SK-N-SH (cell line): Measurements from ENCODE around the gene PPP1R3G. TPM values are rescaled to one million over a fixed set of nuclear protein-coding genes. Genes with fewer than 3 reads are reported as not detected.

Experiments
- CTCF ChIA-PET: fragments of 300-600, 350-600 bp; formaldehyde crosslinking; extraction: SDS; loops from one replicate; lab custom pipeline; 2021; lab: Yijun Ruan, JAX
- POLR2A ChIA-PET: fragments of 350-600 bp; sonication (Branson Sonifier 250); formaldehyde crosslinking; extraction: SDS; loops from one replicate; lab custom pipeline; 2020; ENCODE audit warnings: antibody characterized with exemption, inconsistent platforms; lab: Yijun Ruan, JAX
- DNase-seq: peaks from one replicate; pipeline ENCODE4 v3.0.0; 2012
- H2AFZ ChIP-seq: fragments of 200-600 bp; sonication (generic); 2 replicates; pipeline ENCODE4 v1.8.1; 2016; ENCODE audit warnings: antibody characterized with exemption, mild to moderate bottlenecking, low read depth
- H3F3A ChIP-seq: fragments of 200-600 bp; sonication (generic); replicated peaks from 2 replicates; pipeline ENCODE3; 2016; ENCODE audit warnings: antibody characterized with exemption, mild to moderate bottlenecking; ENCODE audit not compliant: insufficient read depth
- H3K27ac ChIP-seq, 2 experiments: fragments of 200-500 bp in 1 of 2; fragments of 200-600 bp in 1 of 2; sonication (Bioruptor generic) in 1 of 2; sonication (generic), shearing (Covaris generic) in 1 of 2; 2 replicates each; pipeline versions ENCODE4 v1.5.1 to v1.6.1; 2014 to 2016; ENCODE audit warnings: low read depth in 2 of 2, inconsistent platforms in 1 of 2, low read length in 1 of 2, mild to moderate bottlenecking in 1 of 2, mixed read lengths in 1 of 2
- H3K27me3 ChIP-seq: fragments of 200-600 bp; sonication (generic), shearing (Covaris generic); 2 replicates; pipeline ENCODE4 v1.6.1; 2016; ENCODE audit warnings: mixed run types; ENCODE audit not compliant: insufficient read depth
- H3K36me3 ChIP-seq, 2 experiments: fragments of 200-500 bp in 1 of 2; fragments of 200-600 bp in 1 of 2; sonication (Bioruptor generic) in 1 of 2; sonication (generic) in 1 of 2; replicated peaks in 1 of 2; 2 replicates each; pipeline versions ENCODE3 to v1.5.1; 2014 to 2016; ENCODE audit warnings: low read length in 1 of 2, mild to moderate bottlenecking in 1 of 2; ENCODE audit not compliant: insufficient read depth in 2 of 2, control insufficient read depth in 1 of 2
- H3K4me1 ChIP-seq, 2 experiments: fragments of 200-500 bp in 1 of 2; fragments of 200-600 bp in 1 of 2; sonication (Bioruptor generic) in 1 of 2; sonication (generic), shearing (Covaris generic) in 1 of 2; 2 replicates each; pipeline versions ENCODE4 v1.5.1 to v1.6.1; 2014 to 2016; ENCODE audit warnings: low read depth in 1 of 2, low read length in 1 of 2, mixed run types in 1 of 2; ENCODE audit not compliant: insufficient read depth in 2 of 2, control insufficient read depth in 1 of 2
- H3K4me2 ChIP-seq: fragments of 200-600 bp; sonication (generic), shearing (Covaris generic); 2 replicates; pipeline ENCODE4 v1.6.1; 2017; ENCODE audit warnings: mixed run types
- H3K4me3 ChIP-seq, 2 experiments: fragments of 200-500 bp in 1 of 2; fragments of 200-600 bp in 1 of 2; sonication (Bioruptor generic) in 1 of 2; sonication (generic), shearing (Covaris generic) in 1 of 2; 2 replicates each; pipeline versions ENCODE4 v1.5.1 to v1.8.1; 2014 to 2016; ENCODE audit warnings: low read depth in 2 of 2, inconsistent platforms in 1 of 2, low read length in 1 of 2, mild to moderate bottlenecking in 1 of 2, mixed read lengths in 1 of 2, moderate library complexity in 1 of 2
- H3K79me2 ChIP-seq: fragments of 200-600 bp; sonication (generic); 2 replicates; pipeline ENCODE4 v1.8.1; 2017; ENCODE audit warnings: mild to moderate bottlenecking; ENCODE audit not compliant: insufficient read depth
- H3K9ac ChIP-seq: fragments of 200-600 bp; sonication (generic); 2 replicates; pipeline ENCODE4 v1.6.1; 2017; ENCODE audit warnings: mixed run types
- H3K9me2 ChIP-seq: fragments of 200-600 bp; sonication (generic); 2 replicates; pipeline ENCODE4 v1.6.1; 2017; ENCODE audit warnings: mixed run types
- H3K9me3 ChIP-seq: fragments of 200-600 bp; sonication (generic); 2 replicates; pipeline ENCODE4 v1.6.1; 2017; ENCODE audit warnings: mixed run types, mild to moderate bottlenecking, moderate library complexity
- H4K20me1 ChIP-seq: fragments of 200-600 bp; sonication (generic); 2 replicates; pipeline ENCODE4 v1.6.1; 2017; ENCODE audit warnings: mild to moderate bottlenecking, mixed run types; ENCODE audit not compliant: insufficient read depth
- CHD2 ChIP-seq: fragments of 150-350 bp; IDR thresholded peaks from 2 replicates; pipeline ENCODE4 v1.6.1; 2018; ENCODE audit warnings: low read length; ENCODE audit not compliant: partially characterized antibody
- EP300 ChIP-seq, 2 experiments: IDR thresholded peaks; 2 replicates each; pipeline versions ENCODE4 v1.4.0 to v1.6.1; 2012; ENCODE audit warnings: borderline replicate concordance in 1 of 2, low read depth in 1 of 2, low read length in 1 of 2
- FOSL2 ChIP-seq: IDR thresholded peaks from 2 replicates; pipeline ENCODE4 v1.4.0; 2012; ENCODE audit warnings: low read depth, mild to moderate bottlenecking, moderate library complexity, borderline replicate concordance
- FOXJ3 ChIP-seq: sonication (generic); formaldehyde crosslinking; IDR thresholded peaks from 2 replicates; pipeline ENCODE4 v1.5.1; 2020; ENCODE audit warnings: mild to moderate bottlenecking, missing genetic modification reagents
- GABPA ChIP-seq: IDR thresholded peaks from 2 replicates; pipeline ENCODE4 v1.4.0; 2012; ENCODE audit warnings: low read depth, mild to moderate bottlenecking
- MAX ChIP-seq: IDR thresholded peaks from 2 replicates; pipeline ENCODE4 v1.4.0; 2012; ENCODE audit warnings: low read depth
- MEF2A ChIP-seq: IDR thresholded peaks from 2 replicates; pipeline ENCODE4 v1.4.0; 2012; ENCODE audit warnings: low read depth, borderline replicate concordance
- NFIC ChIP-seq: IDR thresholded peaks from 2 replicates; pipeline ENCODE4 v1.4.0; 2012; ENCODE audit warnings: borderline replicate concordance
- PBX3 ChIP-seq: IDR thresholded peaks from 2 replicates; pipeline ENCODE4; 2012
- RAD21 ChIP-seq: IDR thresholded peaks from 2 replicates; pipeline ENCODE4 v1.6.1; 2012; ENCODE audit warnings: mild to moderate bottlenecking, low read length
- RXRA ChIP-seq: IDR thresholded peaks from 2 replicates; pipeline ENCODE4 v1.4.0; 2012; ENCODE audit warnings: low read depth, mild to moderate bottlenecking, borderline replicate concordance
- SIN3A ChIP-seq: IDR thresholded peaks from 2 replicates; pipeline ENCODE4 v1.6.1; 2012; ENCODE audit warnings: low read depth, mild to moderate bottlenecking, low read length, moderate library complexity, borderline replicate concordance
- TCF12 ChIP-seq: IDR thresholded peaks from 2 replicates; pipeline ENCODE4 v1.4.0; 2012
- WGBS: methylation state at CpG from one replicate; pipeline ENCODE4 v1.1.6; 2017; ENCODE audit warnings: low lambda C conversion rate; 5-methylcytosine and 5-hydroxymethylcytosine counted together
- polyA plus RNA-seq, 3 experiments: library from polyadenylated mRNA; depleted of rRNA; stranded (reverse); fragments of >200 nt; gene quantifications; 2 replicates each; pipeline ENCODE4 v1.2.3, GENCODE V29; 2012
- TF ChIP-seq, protein P1 (sequence below): fragments of 150-350 bp; IDR thresholded peaks from 2 replicates; pipeline ENCODE4 v1.6.1; 2016; ENCODE audit warnings: mild to moderate bottlenecking, low read depth, low read length
- TF ChIP-seq, protein P2 (sequence below): IDR thresholded peaks from 2 replicates; pipeline ENCODE4 v1.4.0; 2012; ENCODE audit warnings: low read depth, borderline replicate concordance
- TF ChIP-seq, protein P3 (sequence below): IDR thresholded peaks from 2 replicates; pipeline ENCODE4 v1.4.0; 2012; ENCODE audit warnings: low read depth, borderline replicate concordance
- TF ChIP-seq, protein P4 (sequence below): fragments of 150-350 bp; IDR thresholded peaks from 2 replicates; pipeline ENCODE4 v1.6.1; 2017; ENCODE audit warnings: antibody characterized with exemption, low read length, low read depth, borderline replicate concordance

The PPP1R3G gene
- polyA plus RNA-seq, 1 of the 3 experiments (the other 2 are of a cell fraction): 0.10 TPM

GRCh38 chr6:5096482-5096881 is 11.3 kb downstream of the PPP1R3G start:
- H3K9me2 ChIP-seq: no peaks in the 10 kb centered on the region
- no peak overlapping the region for H3K27ac ChIP-seq
- no peaks in the 10 kb centered on the region for H3K79me2 ChIP-seq
- no peak overlapping the region for H3K4me3 ChIP-seq
- POLR2A ChIA-PET: no interaction called here
- CTCF ChIA-PET: no interaction called here
- no peaks in the 10 kb centered on the region for H3K27me3 ChIP-seq
- no peak overlapping the region for H2AFZ ChIP-seq
- H3K4me2 ChIP-seq: no peak overlapping the region
- 71% methylated on average over 2 of the region's 2 CpGs for WGBS
- H3F3A ChIP-seq: no peaks in the 10 kb centered on the region
- H3K9ac ChIP-seq: no peak overlapping the region
- H3K36me3 ChIP-seq: no peaks in the 10 kb centered on the region
- no peaks in the 10 kb centered on the region for H3K4me1 ChIP-seq
- H4K20me1 ChIP-seq: no peaks in the 10 kb centered on the region
- TF ChIP-seq NFIC (no peak), FOXJ3 (CRISPR knock-in tag) (no peak), CHD2 (no peak), EP300 (IDR thresholded peaks at IDR 0.05; ENCODE audit: borderline replicate concordance in 1 of 2, low read depth in 1 of 2, low read length in 1 of 2) (no peak), SIN3A (no peak), RAD21 (no peak)
- TF ChIP-seq, protein P1, sequence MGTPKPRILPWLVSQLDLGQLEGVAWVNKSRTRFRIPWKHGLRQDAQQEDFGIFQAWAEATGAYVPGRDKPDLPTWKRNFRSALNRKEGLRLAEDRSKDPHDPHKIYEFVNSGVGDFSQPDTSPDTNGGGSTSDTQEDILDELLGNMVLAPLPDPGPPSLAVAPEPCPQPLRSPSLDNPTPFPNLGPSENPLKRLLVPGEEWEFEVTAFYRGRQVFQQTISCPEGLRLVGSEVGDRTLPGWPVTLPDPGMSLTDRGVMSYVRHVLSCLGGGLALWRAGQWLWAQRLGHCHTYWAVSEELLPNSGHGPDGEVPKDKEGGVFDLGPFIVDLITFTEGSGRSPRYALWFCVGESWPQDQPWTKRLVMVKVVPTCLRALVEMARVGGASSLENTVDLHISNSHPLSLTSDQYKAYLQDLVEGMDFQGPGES: no peak
- TF ChIP-seq, protein P2, sequence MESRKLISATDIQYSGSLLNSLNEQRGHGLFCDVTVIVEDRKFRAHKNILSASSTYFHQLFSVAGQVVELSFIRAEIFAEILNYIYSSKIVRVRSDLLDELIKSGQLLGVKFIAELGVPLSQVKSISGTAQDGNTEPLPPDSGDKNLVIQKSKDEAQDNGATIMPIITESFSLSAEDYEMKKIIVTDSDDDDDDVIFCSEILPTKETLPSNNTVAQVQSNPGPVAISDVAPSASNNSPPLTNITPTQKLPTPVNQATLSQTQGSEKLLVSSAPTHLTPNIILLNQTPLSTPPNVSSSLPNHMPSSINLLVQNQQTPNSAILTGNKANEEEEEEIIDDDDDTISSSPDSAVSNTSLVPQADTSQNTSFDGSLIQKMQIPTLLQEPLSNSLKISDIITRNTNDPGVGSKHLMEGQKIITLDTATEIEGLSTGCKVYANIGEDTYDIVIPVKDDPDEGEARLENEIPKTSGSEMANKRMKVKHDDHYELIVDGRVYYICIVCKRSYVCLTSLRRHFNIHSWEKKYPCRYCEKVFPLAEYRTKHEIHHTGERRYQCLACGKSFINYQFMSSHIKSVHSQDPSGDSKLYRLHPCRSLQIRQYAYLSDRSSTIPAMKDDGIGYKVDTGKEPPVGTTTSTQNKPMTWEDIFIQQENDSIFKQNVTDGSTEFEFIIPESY: no peak
- no peak for DNase-seq
- H3K9me3 ChIP-seq: no peaks in the 10 kb centered on the region

DNA sequence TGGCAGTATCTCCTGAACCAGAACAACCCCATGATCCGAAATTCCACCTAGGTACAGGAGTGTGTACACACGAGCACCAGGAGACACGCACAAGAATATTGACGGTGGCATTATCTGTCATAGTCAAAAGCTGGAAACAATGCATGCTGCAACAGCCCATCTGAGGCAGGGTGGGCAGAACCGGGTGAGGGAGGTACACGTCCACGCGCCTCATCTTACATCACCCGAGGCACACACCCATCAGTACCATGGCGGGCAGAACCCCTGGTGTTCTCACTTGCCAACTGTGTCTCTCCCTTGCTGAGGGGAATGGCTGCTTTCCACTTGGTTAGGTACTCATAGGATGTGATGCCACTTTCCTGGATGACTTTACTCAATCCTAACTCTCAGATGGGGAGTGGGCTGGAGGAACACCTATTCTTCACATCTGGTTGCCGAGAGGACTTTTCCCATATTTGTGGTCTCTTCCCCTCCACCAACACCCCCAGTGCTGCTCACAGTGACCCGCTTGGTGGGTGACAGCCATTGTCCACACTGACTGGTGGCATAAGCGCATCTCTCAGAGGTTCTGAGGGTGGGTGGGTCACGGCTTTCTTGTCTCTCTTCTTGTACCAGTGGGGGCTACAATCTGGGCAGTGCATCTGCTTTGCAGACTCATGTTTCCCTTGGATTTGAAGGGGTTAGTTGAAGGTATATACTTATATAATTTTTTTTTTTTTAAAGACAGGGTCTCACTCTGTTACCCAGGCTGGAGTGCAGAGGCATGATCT is 13.5 kb downstream of the PPP1R3G start:
- no peaks in the 10 kb centered on the region for H3K9me3 ChIP-seq
- H4K20me1 ChIP-seq: no peaks in the 10 kb centered on the region
- H3K79me2 ChIP-seq: no peaks in the 10 kb centered on the region
- H2AFZ ChIP-seq: no peak overlapping the region
- no peak overlapping the region for H3K9ac ChIP-seq
- H3F3A ChIP-seq: no peaks in the 10 kb centered on the region
- DNase-seq: no peak
- H3K27me3 ChIP-seq: no peaks in the 10 kb centered on the region
- WGBS: 85% methylated on average over 8 of the region's 14 CpGs
- H3K4me2 ChIP-seq: no peak overlapping the region
- H3K4me3 ChIP-seq: no peak overlapping the region
- POLR2A ChIA-PET: no interaction called here
- H3K36me3 ChIP-seq: no peaks in the 10 kb centered on the region
- no peaks in the 10 kb centered on the region for H3K9me2 ChIP-seq
- CTCF ChIA-PET: no interaction called here
- no peaks in the 10 kb centered on the region for H3K4me1 ChIP-seq
- TF ChIP-seq GABPA (no peak), PBX3 (no peak), RXRA (no peak), MEF2A (no peak), FOSL2 (no peak), TCF12 (no peak), SIN3A (no peak), MAX (no peak), NFIC (no peak)
- TF ChIP-seq, protein P1: no peak
- TF ChIP-seq, protein P3, sequence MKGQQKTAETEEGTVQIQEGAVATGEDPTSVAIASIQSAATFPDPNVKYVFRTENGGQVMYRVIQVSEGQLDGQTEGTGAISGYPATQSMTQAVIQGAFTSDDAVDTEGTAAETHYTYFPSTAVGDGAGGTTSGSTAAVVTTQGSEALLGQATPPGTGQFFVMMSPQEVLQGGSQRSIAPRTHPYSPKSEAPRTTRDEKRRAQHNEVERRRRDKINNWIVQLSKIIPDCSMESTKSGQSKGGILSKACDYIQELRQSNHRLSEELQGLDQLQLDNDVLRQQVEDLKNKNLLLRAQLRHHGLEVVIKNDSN: no peak
- TF ChIP-seq, protein P4, sequence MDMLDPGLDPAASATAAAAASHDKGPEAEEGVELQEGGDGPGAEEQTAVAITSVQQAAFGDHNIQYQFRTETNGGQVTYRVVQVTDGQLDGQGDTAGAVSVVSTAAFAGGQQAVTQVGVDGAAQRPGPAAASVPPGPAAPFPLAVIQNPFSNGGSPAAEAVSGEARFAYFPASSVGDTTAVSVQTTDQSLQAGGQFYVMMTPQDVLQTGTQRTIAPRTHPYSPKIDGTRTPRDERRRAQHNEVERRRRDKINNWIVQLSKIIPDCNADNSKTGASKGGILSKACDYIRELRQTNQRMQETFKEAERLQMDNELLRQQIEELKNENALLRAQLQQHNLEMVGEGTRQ: no peak
- TF ChIP-seq, all 33 proteins: peak for 0
- no peak overlapping the region for H3K27ac ChIP-seq
